Measurements from ENCODE around the gene PLAAT5. TPM values are rescaled to one million over a fixed set of nuclear protein-coding genes. Genes with fewer than 3 reads are reported as not detected.

Gene PLAAT5, protein sequence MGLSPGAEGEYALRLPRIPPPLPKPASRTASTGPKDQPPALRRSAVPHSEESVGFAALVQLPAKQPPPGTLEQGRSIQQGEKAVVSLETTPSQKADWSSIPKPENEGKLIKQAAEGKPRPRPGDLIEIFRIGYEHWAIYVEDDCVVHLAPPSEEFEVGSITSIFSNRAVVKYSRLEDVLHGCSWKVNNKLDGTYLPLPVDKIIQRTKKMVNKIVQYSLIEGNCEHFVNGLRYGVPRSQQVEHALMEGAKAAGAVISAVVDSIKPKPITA
- total RNA-seq (not detected in 2 replicates), polyA plus RNA-seq (not detected in 2 replicates), polyA minus RNA-seq (not detected in 2 replicates), Bru-seq, nascent RNA (not detected), BruChase-seq, experiment 1, labeled RNA remaining after a 6-hour chase (not detected), BruChase-seq, experiment 2, labeled RNA remaining after a 2-hour chase (not detected)
- polyA plus RNA-seq (2011; cell fraction: cytosol; rRNA removed), result not detected in 2 replicates
- not detected in 2 replicates for polyA plus RNA-seq (2011; cell fraction: nucleus; rRNA removed)
- not detected in 2 replicates for polyA plus RNA-seq (2012)
- not detected for polyA minus RNA-seq (2011; cell fraction: cytosol; rRNA and poly(A)+ RNA removed)
- not detected in 2 replicates for polyA minus RNA-seq (2011; cell fraction: nucleus; rRNA and poly(A)+ RNA removed)
- long read RNA-seq, result 0 reads

DNA sequence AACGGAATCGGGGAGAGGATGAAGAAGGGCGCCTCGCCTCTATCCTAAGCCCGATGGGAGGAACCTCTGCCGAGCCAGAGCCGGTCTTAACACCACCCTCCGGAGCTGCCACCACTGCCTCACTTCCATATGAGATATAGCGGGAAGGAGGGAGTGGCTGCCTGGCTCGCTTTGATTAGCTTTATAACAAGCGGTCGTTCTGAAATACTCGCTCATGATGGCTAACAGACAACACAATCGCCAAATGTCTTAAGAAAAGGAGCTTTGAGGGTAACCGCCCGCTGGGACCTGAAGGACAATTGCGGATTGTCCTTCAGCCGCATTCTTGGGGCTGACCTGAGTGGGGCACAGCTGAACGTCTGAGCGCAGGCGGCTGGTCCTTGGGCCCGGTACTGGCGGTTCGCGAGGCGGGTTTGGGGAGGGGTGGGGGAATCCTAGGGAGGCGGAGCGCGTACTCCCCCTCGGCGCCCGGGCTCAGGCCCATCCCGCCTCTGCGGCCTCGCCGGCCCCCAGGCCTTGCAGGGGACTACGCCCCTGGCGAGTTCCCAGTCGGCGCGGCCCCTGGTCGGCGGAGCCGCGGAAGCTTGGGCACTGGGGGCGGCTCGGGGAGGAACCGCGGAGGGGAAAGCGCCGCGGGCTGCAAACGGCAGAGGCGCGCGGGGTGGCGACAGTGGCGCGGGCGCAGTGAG is at the start of gene PLAAT5:
PLAAT5 (minus strand) TSS at position 617 of the 689 bp plus-strand sequence; CDS start at position 484, 133 bp downstream.
- Histone ChIP-seq H3K36me3 (ENCODE audit: control insufficient read depth in 2 of 2, extremely low read depth in 1 of 2, insufficient read depth in 2 of 2, low read length in 2 of 2) (no peaks in the 10 kb centered on the region), H2AFZ (ENCODE audit: low read depth, low read length) (no peak within 1 kb of the TSS), H4K20me1 (replicated peaks; ENCODE audit: control insufficient read depth, extremely low read depth, insufficient read depth, low read length) (no peaks in the 10 kb centered on the region), H3K4me1 (ENCODE audit: control insufficient read depth, extremely low read depth, insufficient read depth, low read length) (peaks cover 3% of the 10 kb centered on the region), H3K9me1 (replicated peaks; ENCODE audit: control insufficient read depth, extremely low read depth, insufficient read depth, low read length) (no peaks in the 10 kb centered on the region), H3K27me3 (ENCODE audit: control insufficient read depth in 2 of 2, insufficient read depth in 2 of 2, low read length in 2 of 2) (peaks cover 40 to 55% of the 10 kb centered on the region in 2 experiments), H3K9me3 (replicated peaks; ENCODE audit: control insufficient read depth, insufficient read depth, low read length) (no peaks in the 10 kb centered on the region), H3K27ac (ENCODE audit: insufficient read depth, low read depth, low read length) (no peak within 1 kb of the TSS), H3K9ac (replicated peaks; ENCODE audit: extremely low read depth, insufficient read depth, low read length) (no peak within 1 kb of the TSS), H3K79me2 (ENCODE audit: control insufficient read depth, insufficient read depth, low read length) (no peaks in the 10 kb centered on the region), H3K4me2 (ENCODE audit: insufficient read depth, low read length) (peak within 1 kb of the TSS; percentile 31), H3K4me3 (replicated peaks in 1 of 3; ENCODE audit: insufficient read depth in 1 of 3, low read depth in 1 of 3, low read length in 3 of 3) (peak within 1 kb of the TSS; percentile 12 to 29 (median 23))
- DNase-seq (ENCODE audit: low read depth, low spot score) (no peak), FAIRE-seq (no peak)
- TF ChIP-seq JUN (IDR thresholded peaks at IDR 0.05; ENCODE audit: borderline replicate concordance, insufficient read depth, insufficient read length, low read depth), result no peak
- no peak for TF ChIP-seq POLR2AphosphoS5 (IDR thresholded peaks at IDR 0.05; ENCODE audit: insufficient read depth, low read depth, low read length)
- TF ChIP-seq EZH2 (IDR thresholded peaks at IDR 0.05; ENCODE audit: borderline replicate concordance, low read depth, low read length, severe bottlenecking), result peak; percentile 79
- BruUV-seq (replicated peaks), result no TSS peak
- CTCF ChIA-PET, result interaction anchor here (0.7 to 4.1 kb wide), 4 partner anchors 8 to 145 kb away, joined by 3 to 18 read pairs (median 4); partner anchors contain the start of gene LGALS12
- POLR2A ChIA-PET, result no interaction called here
- intact Hi-C loops (cut with micrococcal nuclease), result no loop called here
- dilution Hi-C loops (cut with MboI; ENCODE audit: extremely low pct_ligation_motif_present, low sequenced_read_pairs), result no loop called here
